GM12892 (cell line): ENCODE data around the gene NPM1.

Experiments used
- DNase-seq: peaks from one replicate; pipeline ENCODE4 v3.0.0; 2011; ENCODE audit not compliant: insufficient read length
- FAIRE-seq: peaks from 2 replicates; lab custom pipeline; 2011; peaks lifted over from hg19 to GRCh38; lab: Jason Lieb, UNC
- POLR2A ChIP-seq: IDR thresholded peaks from 2 replicates; pipeline ENCODE4 v1.6.1; 2011; ENCODE audit warnings: low read depth, low read length, control low read depth
- POLR2AphosphoS5 ChIP-seq: IDR thresholded peaks from 2 replicates; pipeline ENCODE4 v1.6.1; 2011; ENCODE audit warnings: low read depth, low read length, control low read depth
- TAF1 ChIP-seq: IDR thresholded peaks from 2 replicates; pipeline ENCODE4 v1.6.1; 2011; ENCODE audit warnings: low read depth, mild to moderate bottlenecking, control low read depth, low read length, borderline replicate concordance

NPM1 gene

DNA sequence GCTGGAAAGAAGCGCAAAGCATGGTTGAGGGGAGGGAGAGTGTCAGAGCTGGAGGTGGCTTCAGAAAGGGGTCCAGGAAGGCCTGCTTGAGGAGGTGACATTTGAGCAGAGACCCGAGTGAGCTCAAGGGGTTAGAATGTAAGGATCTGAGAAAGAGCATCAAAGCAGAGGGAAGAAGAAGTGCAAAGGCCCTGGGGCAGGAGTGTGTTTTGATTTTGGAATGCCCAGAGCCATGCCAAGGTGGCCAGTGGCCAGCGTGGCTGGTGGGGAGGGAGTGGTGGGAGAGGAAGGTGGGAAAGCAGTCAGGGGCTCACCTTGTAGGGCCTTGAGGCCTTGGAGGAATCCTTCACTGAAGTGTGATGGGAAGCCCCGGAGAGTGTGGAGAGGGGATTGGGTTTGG lies 47.2 kb downstream of the NPM1 start:
- DNase-seq (no peak), FAIRE-seq (no peak)
- TF ChIP-seq POLR2A (no peak), POLR2AphosphoS5 (no peak), TAF1 (no peak)

DNA sequence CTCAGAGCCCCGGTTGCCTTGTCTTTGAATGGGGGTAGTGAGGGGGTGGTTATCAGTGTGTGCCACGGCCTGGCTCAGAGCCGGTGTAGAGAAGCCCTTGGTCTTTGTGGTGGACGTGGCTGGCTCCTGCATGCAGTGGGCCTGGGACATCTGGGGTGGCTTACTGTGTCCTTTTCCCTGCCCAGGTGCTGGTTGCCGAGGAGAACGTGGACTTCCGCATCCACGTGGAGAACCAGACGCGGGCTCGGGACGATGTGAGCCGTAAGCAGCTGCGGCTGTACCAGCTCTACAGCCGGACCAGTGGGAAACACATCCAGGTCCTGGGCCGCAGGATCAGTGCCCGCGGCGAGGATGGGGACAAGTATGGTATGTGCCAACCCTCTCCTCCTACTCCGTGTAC lies 48.3 kb downstream of the NPM1 start:
- FAIRE-seq (no peak), DNase-seq (no peak)
- TF ChIP-seq TAF1 (no peak), POLR2A (no peak), POLR2AphosphoS5 (no peak)

DNA sequence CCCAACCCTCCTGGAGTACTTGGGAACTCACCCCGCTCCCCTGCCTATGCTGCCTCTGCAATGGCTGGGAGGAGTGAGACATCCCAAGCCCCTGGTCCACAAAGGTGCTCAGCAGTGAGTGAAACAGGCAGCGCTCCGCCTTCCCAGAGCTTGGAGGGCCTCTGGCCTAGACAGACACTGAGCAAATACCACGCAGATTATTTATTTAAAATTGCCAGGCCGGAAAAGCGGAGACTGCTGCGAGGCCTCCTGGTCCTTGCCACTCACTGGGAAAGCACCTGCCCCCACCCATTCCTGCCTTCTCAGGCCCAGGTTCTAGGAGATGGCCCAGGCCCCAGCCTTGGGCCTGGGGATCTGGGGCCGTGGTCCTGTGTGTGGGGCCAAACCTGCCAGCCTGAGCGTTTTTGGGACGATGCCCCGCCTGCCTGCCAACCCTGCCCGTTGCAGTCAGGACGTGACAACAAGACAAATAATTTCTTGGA lies 49.2 kb downstream of the NPM1 start:
- no peak for DNase-seq
- FAIRE-seq = no peak
- TF ChIP-seq TAF1 (no peak), POLR2A (no peak), POLR2AphosphoS5 (no peak)

DNA sequence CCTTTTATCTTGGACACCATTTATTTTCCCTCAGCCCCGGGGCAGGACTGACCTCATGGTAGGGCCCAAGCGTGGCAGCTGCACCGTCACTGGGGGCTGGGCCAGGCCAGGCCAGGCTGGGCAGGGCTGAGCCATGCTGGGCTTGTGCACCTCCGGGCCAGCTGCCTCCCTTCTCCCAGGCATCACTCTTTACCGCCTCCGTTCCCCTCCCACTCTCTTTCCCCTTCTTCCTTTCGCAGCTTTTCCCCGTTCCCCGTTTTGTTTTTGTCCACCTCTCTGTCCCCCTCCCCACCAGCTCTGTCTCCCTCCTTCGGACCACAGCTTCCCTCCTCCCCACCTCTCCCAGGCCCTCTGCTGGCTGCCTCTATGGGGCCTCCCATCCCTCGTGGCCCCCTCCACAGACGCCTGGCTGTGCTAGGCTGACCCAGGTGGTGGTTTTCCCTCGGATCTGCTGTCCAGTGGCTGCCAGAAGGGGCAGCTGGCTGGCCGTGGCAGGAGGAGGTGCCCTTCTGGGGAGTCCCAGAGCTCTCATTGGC lies 49.7 kb downstream of the NPM1 start:
- DNase-seq (no peak), FAIRE-seq (no peak)
- TF ChIP-seq TAF1 (no peak), POLR2A (no peak), POLR2AphosphoS5 (no peak)

DNA sequence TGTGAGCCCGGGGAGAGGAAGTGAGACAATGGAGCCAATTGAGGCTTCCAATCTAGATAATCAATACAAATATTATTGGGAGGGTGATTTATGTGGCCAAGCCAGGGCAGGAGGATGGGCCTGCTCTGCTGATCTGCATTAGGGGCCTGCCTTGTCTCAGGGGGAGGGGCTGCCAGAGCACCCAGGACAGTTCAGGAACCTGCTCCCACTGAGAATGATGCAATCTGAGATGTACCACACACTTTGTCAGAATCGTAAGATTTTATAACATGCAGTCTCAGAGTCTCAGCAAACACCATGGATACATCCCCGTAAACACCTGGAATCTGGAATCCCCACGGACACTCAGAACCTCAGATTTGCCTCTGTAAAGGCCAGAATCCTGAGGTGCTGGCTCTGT lies 51.1 kb downstream of the NPM1 start:
- TF ChIP-seq POLR2A = no peak
- TF ChIP-seq TAF1 = no peak
- no peak for TF ChIP-seq POLR2AphosphoS5
- FAIRE-seq = no peak
- DNase-seq = no peak

DNA sequence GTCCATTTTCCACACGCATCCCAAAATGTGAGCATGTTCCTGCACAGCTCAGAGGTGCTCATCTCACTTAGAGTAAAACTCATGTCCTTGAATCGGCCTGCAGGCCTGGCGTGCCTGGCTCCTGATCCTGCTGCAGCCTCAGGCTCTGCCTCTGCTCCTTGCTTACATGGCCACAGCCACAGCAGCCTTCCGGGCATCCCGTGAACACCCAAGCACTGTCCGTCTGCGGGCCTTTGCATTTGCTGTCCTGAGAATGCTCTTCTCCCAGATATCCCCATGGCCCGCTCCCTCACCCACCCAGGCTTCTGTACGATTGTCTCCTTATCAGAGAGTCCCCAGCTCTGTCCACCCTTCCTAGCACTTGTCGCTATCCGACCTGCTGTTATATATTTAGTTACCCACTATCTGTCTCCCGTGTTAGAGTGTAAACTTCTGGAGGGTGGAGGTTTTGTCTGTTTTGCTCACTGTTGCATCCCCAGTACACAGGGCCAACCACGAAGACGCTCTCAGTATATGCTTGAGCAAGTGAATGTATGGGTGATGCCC lies 53.7 kb downstream of the NPM1 start:
- TF ChIP-seq TAF1 (no peak), POLR2A (no peak), POLR2AphosphoS5 (no peak)
- no peak for FAIRE-seq
- DNase-seq = no peak

DNA sequence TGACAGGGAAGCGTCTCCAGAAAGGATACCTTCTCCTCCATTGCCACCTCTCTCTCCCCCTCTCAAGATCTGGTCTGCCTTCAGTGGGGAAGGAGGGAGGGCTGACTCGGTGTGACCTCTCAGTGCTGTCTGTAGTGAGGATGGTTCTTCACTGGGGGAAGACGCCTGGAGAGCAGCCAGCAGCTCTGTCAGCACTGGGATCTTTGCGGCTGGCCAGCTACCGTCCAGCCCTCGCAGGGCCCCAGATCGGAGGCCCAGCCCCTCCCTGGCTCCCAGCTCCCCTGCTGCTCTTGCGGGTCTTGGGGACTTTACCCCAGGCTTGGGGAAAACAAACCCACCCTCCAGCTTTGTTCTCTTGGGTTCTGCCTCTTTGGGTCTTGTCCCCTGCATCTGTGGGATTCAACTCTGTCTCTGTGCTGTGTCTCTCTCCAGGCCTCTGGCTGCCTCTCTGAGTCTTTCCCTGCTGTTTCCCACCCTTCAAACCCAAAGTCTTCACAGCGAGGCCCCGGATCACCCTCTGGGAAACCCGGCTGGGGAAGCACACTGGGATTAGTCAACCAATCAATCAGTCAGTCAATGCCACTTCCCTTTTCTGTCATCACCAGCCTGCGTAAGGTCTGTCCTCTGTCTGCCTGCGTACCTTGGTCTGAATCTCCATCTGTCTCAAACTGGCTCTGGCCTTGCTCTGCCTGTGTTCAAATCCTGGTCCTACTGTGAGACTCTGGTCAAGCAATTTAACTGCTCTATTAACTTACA lies 54.8 kb downstream of the NPM1 start:
- no peak for TF ChIP-seq POLR2A
- no peak for TF ChIP-seq POLR2AphosphoS5
- TF ChIP-seq TAF1 = no peak
- FAIRE-seq (no peak), DNase-seq (no peak)

DNA sequence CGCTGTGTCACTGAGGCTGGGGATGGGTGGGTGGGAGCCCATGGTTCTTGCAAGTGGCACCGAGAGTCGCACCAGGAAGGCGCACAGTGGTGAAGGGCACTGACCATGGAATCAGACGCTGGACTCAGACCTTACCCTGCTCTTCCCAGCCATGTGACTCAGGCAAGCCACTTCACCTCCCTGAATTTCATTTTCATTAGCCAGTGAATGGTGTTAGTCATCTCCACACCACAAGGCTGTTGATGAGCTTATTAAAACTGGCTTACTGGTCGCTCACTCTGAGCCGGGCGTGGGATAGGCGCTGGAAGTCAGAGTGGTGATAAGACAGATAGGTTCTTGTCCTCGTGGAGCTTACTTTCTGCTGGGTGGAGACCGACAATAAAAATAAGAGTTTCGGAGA lies 56.9 kb downstream of the NPM1 start:
- DNase-seq (no peak), FAIRE-seq (no peak)
- TF ChIP-seq POLR2AphosphoS5 (no peak), POLR2A (no peak), TAF1 (no peak)

DNA sequence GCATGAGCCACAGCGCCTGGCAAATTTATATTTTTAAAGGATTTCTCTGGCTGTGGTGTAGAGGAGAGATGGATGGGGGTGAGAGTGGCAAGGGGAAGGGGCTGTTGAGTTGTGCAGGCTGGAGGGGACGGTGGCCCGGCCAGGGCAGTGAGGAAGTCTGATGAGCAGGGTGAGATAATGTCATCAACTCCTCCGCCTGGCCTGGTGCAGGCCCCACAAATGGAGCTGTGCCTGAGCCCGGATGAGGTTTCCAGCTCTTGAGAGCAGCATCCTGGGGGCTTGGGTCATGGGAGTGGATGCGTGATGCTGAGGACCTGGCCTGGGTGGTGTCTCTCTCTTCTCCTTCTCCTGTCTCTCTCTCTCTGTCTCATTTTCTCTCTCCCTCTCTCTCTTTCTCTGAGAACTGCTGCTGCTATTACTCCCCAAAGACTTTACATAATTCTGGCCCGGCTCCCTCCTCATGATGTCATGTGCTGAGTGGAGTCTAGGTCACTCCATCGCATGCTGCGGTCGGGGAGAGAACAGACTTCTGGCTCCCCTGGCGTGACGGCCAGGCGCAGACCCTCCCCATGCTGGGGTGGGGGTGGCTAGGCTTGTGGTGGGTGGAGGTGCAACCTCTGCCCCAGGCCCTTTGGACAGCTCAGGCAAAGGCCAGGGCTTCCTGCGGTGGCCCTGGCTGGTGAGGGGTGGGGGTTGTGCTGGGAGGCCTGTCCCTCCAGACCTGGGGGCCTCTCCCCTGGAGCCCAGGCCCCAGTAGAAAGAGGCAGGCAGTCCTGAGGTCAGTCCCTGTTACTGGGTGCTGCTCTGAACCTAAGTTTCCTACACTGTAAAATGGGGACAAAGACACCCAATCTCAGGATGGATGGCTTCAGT lies 58.2 kb downstream of the NPM1 start:
- DNase-seq = no peak
- TF ChIP-seq POLR2AphosphoS5 (no peak), POLR2A (no peak), TAF1 (no peak)

DNA sequence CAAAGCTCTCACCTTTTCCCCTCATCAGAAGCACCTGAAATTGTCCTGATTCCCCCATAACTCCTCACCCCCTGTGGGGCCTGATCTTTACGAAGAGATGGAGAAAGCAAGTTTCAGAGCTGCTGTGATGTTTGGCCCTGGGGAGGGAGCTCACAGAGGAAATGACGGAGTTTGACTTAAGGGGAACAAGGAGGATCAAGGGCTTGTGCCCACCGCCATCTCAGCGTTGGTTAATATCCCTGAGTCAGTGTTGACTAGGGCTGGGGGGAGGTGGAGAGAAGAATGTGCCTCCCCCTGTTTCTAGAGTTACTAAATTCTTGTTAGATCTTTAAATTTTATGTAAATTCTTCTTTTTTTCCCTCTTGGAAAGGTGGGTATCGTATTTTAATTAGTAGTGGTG lies 59.6 kb downstream of the NPM1 start:
- FAIRE-seq = no peak
- TF ChIP-seq POLR2AphosphoS5 (no peak), TAF1 (no peak), POLR2A (no peak)
- DNase-seq = no peak

More for the DNA sequence above, 58.2 kb downstream of the NPM1 start:
- no peak for FAIRE-seq

DNA sequence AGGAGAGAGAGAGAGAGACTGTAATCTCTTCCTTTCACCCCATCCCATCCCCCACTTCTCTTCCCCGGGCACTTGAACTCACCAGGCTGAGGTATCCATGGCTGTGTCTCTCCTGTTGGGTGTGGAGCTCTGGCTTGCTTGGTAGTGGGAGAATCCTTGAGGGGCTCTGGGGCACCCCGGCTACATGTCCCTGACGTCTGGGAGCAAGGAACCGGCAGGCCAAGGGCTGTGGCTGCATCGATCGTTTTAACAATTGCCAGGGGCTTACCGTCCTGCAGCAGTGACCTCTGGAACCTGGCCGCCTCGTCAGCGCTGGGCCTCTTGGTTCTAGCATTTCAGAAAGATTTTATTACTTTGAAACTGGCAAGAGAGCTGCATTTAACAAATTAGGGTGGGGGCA lies 61.8 kb downstream of the NPM1 start:
- TF ChIP-seq TAF1 (no peak), POLR2A (no peak), POLR2AphosphoS5 (no peak)

DNA sequence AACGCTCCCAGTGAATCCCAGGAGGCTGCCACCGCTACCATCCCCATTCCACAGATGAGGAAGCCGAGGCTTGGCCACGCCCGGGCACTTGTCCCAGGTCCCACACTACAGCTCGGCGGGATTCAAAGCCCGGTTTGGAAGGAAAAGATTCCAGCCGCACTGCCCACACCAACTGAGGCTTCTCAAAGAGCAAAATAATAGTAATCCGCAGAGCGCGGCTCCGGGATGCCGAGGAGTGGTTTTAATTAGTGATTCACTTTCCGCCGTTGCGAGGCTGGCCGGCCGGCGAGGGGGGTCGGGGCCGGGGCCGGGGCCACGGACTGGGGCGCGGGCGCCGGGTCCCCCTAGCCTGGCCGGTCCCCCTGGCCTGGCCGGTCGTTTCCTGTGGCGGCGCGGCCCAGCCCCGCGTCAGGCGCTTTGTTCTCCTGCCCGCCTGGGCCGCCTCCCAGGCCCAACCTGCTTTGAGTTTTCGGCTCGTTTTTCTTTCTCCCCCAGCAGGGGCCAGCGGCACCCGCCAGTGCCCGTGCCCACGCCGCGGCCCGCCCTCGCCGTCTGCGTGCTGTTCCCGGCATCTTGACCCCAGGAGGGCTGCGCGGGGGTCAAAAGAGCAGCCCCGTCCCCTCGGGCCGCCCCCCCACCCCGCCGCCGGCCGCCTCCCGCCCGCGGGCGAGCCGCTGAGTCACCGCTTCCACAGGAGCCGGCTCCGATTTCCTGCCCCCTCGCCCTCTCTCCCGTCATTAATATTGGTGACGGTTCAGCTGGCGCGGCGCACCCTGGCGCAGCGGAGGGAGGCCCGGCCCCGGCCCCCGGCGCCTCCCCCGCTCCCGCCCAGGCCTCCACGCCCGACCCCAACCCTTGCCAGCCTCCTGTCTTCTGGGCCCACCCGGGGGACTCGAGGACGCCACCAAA lies 63.0 kb downstream of the NPM1 start:
- TF ChIP-seq POLR2AphosphoS5 = no peak
- TF ChIP-seq TAF1 = no peak
- no peak for TF ChIP-seq POLR2A
- FAIRE-seq (no peak), DNase-seq (no peak)

More for the DNA sequence above, 61.8 kb downstream of the NPM1 start:
- FAIRE-seq (no peak), DNase-seq (no peak)
